Measurements from ENCODE around the gene GCA.
A peak's percentile ranks its signal among the peaks of the same experiment; 100 is the strongest.

Gene GCA, protein sequence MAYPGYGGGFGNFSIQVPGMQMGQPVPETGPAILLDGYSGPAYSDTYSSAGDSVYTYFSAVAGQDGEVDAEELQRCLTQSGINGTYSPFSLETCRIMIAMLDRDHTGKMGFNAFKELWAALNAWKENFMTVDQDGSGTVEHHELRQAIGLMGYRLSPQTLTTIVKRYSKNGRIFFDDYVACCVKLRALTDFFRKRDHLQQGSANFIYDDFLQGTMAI
- total RNA-seq = 7.5 to 11.9 reads per million in 2 donors

DNA sequence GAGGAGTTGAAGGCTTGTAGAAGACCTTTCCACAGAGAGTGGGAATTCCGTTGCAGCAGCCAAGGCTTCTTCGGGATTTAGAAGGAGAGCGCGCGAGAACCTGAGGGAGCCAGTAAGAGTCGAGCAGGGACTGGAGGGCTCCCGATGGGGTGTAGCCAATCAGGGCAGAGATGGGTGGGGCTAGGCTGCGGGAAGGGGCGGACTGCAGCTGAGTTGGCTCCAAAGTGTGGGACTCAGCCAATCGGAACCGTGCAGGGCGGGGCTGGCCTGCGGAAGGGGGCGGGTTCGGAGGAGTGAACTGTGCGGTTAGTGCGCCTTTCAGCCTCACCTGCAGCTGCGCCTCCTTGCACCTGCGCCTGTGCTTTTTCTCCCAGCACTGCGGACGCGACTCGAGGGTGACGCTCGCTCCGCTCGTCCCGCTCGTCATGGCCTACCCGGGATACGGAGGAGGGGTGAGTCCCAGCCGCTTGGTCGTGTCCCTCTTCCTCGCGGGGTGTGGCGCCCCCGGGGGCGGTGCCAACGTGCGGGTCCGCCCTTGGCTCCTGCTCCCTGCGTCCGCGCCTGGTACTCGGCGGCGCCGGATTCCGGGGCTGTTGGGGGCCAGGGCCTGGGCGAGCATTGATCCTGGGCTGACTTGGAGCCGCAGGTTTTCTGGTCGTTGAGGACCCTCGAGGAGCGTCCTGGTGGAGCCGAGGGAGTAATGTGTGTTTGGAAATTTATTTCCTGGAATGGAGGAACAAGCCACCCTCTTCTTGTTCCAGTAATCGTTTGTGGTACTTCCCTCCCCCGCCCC, at the start of gene GCA:
TSS of gene GCA (plus strand) at position 309 of the 793 bp plus-strand sequence. CDS start at position 426, 117 bp downstream.
- peak; percentile 86 for DNase-seq

- no peak for DNase-seq
Measured at GRCh38 chr2:162295009-162295408, 48.9 kb upstream of the GCA start.

DNA sequence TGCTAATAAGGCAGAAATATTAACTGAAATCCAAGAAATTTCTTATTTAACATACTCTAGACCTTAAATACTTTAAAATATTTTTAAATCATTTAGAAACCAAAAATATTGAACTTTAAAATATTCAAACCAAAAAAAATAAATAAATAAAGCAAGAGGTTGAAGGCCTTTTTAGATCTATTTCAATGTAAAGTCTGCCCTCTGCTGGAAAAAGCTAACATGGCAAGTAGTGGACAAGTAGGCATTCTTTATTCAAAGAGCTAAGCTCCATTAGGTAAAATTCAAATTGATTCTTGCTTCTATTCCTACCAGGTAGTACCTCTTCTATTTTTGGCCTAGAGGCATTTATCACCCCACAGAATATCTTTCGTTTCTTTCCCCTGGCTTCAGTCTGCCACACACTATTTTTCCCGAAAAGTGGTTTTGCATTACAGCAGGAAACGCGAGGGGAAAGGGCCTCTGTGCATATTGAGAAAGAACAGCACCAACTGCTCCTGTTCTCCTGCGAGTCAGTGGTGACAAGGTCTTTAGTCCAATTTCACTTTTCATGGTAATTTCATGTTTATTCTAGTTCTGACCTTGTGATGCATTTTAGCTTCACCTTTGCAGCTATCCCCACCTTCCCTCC, 45.9 kb upstream of the GCA start:
- DNase-seq = no peak

- no peak for DNase-seq
Measured at GRCh38 chr2:162298669-162299335, 45.1 kb upstream of the GCA start.

DNA sequence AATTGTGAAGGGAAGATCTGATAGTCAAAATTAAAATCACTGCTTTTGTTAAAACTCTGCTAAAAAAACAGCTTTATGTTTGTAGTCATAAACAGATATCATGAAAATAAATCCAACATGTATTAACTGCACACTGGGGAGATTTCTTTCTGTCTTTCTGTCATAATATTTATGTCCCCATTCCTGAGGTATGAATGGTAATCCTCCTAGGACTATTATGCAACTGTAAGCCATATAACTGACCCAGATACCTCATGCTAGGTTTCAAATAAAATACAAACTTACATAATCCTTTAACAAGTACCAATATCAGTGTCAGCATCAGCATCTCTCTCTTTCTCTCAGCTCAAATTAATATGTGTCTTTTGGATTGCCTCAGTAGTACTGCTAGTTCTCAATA, 43.7 kb upstream of the GCA start:
- DNase-seq = no peak

- DNase-seq = no peak
Measured at GRCh38 chr2:162301151-162301804, 42.7 kb upstream of the GCA start.

- no peak for DNase-seq
Measured at GRCh38 chr2:162301877-162302276, 42.1 kb upstream of the GCA start.

GRCh38 chr2:162305901-162306300, 38.0 kb upstream of the GCA start:
- DNase-seq = no peak

DNA sequence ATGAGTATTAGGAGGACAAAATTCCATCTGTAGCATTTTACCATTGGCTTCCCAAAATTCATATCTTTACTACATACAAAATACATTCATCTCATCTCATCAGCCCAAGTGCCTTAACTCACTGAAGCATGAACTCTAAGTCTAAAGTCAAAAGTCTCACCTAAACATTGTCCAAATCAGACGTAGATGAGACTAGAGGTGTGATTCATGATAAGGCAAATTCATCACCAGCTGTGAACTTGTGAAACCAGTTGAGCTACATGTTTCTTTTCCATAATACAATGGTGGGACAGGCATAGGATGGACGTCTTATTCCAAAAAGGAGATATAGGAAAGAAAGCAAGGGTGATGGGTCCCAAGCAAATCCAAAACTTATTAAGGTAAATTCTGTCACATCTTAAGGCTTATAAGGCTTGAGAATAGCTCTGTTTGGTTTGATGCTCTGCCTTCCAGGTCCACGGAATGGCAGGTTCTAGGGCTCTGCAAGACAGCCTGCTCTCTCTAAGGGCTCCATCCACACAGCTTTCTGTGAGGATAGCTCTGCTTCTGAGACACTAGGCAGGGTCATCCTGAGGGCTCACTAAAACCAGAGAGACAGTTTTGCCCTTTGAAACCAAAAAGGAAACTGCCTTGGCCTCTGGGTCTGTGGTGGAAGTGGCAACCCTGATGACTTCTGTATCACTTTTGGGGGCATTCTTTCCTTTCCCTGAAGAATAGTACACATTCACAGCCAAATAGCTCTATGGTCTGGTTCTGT, 35.0 kb upstream of the GCA start:
- no peak for DNase-seq

DNA sequence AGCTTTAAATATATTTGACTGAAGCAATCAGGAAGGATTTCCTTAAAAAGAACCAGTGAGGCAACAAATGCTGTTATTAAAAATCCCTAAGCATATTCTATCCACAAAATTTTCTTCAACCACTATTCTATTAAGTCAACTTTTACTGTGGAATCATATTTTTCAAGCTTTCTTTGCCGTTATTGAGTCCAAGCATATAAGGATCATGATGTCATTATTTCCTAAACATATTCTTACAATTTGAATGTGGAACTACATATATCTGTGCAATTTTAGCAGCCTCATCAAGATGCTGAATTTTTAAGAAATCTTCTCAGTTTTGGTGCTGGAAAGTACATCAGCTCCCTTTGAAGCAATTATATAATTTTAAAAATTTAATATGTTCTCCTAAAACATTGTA, 31.1 kb upstream of the GCA start:
- no peak for DNase-seq

DNA sequence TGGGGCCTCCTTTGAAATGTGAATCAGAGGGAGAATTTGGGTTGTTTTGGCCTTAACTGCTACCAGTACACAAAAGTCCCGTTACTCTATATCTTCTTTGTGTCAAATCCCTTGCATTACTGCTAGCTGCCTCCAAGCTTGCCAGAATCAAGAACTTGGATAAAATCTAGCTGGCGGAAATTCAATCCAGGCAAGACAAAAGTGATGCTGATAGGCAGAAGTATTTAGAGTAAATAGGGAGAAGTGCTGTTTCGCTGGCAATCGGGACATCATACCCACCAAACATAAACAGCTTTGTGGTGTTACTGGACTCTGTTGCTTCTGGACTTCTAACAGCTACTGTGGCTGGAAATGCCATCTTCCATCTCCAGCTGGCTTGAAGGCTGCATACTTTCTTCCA, 28.0 kb upstream of the GCA start:
- no peak for DNase-seq

DNA sequence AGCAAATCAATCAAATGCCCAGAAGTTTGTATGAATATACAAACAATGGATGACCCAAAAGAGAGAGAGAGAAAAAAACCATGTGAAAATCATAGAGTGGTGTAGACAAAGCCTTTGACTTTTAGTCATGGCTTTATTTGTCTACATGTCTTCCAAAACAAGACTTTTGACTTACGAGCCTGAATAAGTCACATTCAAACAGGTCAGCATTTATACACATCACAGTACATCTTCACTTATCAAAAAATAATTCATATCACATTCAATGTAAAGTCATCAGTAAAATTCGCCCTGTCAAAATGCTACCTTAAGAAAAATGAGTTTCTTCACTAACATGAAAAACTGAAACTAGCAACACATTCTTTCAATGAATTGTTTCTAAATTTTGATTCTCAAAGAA, 27.3 kb upstream of the GCA start:
- no peak for DNase-seq

GRCh38 chr2:162317058-162317742, 26.7 kb upstream of the GCA start:
- DNase-seq = no peak

- no peak for DNase-seq
Measured at GRCh38 chr2:162317861-162318327, 26.0 kb upstream of the GCA start.

- peak; percentile 22 for DNase-seq
Measured at GRCh38 chr2:162318328-162319180, 25.4 kb upstream of the GCA start, which contains the start of gene IFIH1. TSS of gene IFIH1 (minus strand) at chr2:162318684. CDS start at chr2:162318307, 377 bp downstream.

GRCh38 chr2:162320864-162321517, 22.9 kb upstream of the GCA start:
- no peak for DNase-seq

DNA sequence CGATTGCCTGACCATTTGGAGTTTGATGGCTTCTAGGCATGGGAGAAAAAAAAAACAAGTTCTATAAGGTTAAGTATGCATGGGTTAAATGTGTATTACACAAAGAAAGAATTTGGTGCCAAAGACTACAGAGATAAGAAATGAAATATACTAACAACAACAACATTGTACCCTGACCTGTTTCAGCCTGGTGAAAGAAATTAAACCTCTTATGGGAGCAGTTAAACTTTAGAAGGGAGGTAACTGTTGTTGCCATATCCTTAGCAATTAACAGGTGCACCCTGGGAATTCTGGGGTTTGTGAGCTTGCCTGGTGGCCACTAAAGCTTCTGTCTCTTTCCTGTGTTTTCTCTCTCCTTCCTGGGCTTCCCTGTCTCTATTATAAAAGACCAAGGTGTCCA, 19.0 kb upstream of the GCA start:
- no peak for DNase-seq

- DNase-seq = no peak
Measured at GRCh38 chr2:162327134-162327769, 16.7 kb upstream of the GCA start.

DNA sequence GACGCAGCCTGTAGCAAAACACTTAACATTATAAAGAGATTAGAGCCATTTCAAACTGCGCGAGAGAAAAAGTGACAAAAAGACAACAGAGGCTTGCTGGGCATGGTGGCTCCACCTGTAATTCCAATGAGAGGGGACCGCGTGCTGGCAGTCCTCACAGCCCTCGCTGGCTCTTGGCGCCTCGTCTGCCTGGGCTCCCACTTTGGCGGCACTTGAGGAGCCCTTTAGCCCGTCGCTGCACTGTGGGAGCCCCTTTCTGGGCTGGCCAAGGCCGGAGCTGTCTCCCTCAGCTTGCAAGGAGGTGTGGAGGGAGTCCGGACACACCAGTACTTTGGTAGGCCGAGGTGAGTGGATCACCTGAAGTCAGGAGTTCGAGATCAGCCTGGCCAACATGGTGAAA, 16.1 kb upstream of the GCA start:
- no peak for DNase-seq

All from activated gamma-delta T cell (primary cell).